Neural progenitor cell (in vitro differentiated cells): ENCODE results near the gene VSTM5. TPM values are rescaled to one million over a fixed set of nuclear protein-coding genes. Genes with fewer than 3 reads are reported as not detected.
"Not testable (repeated sequence)": the region's sequence is repeated elsewhere in the genome, so short reads cannot be mapped to it uniquely, and the experiment has no call there.

Experiments used
- DNase-seq: peaks from one replicate; pipeline ENCODE4 v3.0.0-alpha.2; 2016; ENCODE audit warnings: low spot score
- H2AFZ ChIP-seq: fragments of 200-600 bp; sonication (generic); replicated peaks from 2 replicates; pipeline ENCODE4 v1.6.1; 2016; ENCODE audit warnings: antibody characterized with exemption
- H3F3A ChIP-seq: fragments of 200-600 bp; sonication (generic); 2 replicates; pipeline ENCODE4 v1.6.1; 2016; ENCODE audit warnings: antibody characterized with exemption, low read depth
- H3K27ac ChIP-seq: fragments of 200-600 bp; sonication (generic); 2 replicates; pipeline ENCODE4 v1.5.1; 2016; ENCODE audit warnings: mild to moderate bottlenecking
- H3K27me3 ChIP-seq: fragments of 200-600 bp; sonication (generic); 2 replicates; pipeline ENCODE4 v1.6.1; 2016; ENCODE audit warnings: mild to moderate bottlenecking, moderate library complexity
- H3K36me3 ChIP-seq: fragments of 200-600 bp; sonication (generic); 2 replicates; pipeline ENCODE4 v1.5.1; 2016
- H3K4me1 ChIP-seq: fragments of 200-600 bp; sonication (generic); 2 replicates; pipeline ENCODE4 v1.6.1; 2016; ENCODE audit warnings: mixed run types
- H3K4me2 ChIP-seq: fragments of 200-600 bp; sonication (generic); 2 replicates; pipeline ENCODE4 v1.6.1; 2016
- H3K4me3 ChIP-seq: fragments of 200-600 bp; sonication (generic); 2 replicates; pipeline ENCODE4 v1.5.1; 2016
- H3K79me2 ChIP-seq: fragments of 200-600 bp; sonication (generic); 2 replicates; pipeline ENCODE4 v1.6.1; 2016; ENCODE audit warnings: low read depth
- H3K9ac ChIP-seq: fragments of 200-600 bp; sonication (generic); 2 replicates; pipeline ENCODE4 v1.6.1; 2016
- H3K9me3 ChIP-seq: fragments of 200-600 bp; sonication (generic); 2 replicates; pipeline ENCODE4 v1.5.1; 2016; ENCODE audit warnings: low read depth
- H4K20me1 ChIP-seq: fragments of 200-600 bp; sonication (generic); 2 replicates; pipeline ENCODE4 v1.6.1; 2016; ENCODE audit warnings: low read depth
- H3K27ac Mint-ChIP-seq: 3 replicates; pipeline ENCODE4 v1.8.0; 2021; ENCODE audit warnings: mixed read lengths
- H3K27me3 Mint-ChIP-seq: 2 replicates; pipeline ENCODE4 v1.8.0; 2022; ENCODE audit warnings: low read depth, mild to moderate bottlenecking, inconsistent platforms, moderate library complexity, mixed read lengths; ENCODE audit not compliant: insufficient read depth
- H3K36me3 Mint-ChIP-seq: 3 replicates; pipeline ENCODE4 v1.8.0; 2021; ENCODE audit warnings: mixed read lengths
- H3K4me1 Mint-ChIP-seq: 3 replicates; pipeline ENCODE4 v1.8.0; 2021; ENCODE audit warnings: mixed read lengths
- H3K4me3 Mint-ChIP-seq: 3 replicates; pipeline ENCODE4 v1.8.0; 2021; ENCODE audit warnings: mild to moderate bottlenecking, moderate library complexity, mixed read lengths
- H3K9me3 Mint-ChIP-seq: 3 replicates; pipeline ENCODE4 v1.8.0; 2020; ENCODE audit warnings: mixed read lengths
- CTCF ChIP-seq: fragments of 200-600 bp; sonication (generic); IDR thresholded peaks from 2 replicates; pipeline ENCODE4 v1.5.1; 2017; ENCODE audit warnings: antibody characterized with exemption, mild to moderate bottlenecking
- EZH2 ChIP-seq: fragments of 200-600 bp; sonication (generic); IDR thresholded peaks from 2 replicates; pipeline ENCODE4 v1.6.1; 2017; ENCODE audit warnings: antibody characterized with exemption, mild to moderate bottlenecking, moderate library complexity
- EZH2phosphoT487 ChIP-seq: fragments of 200-600 bp; sonication (generic); IDR thresholded peaks from 2 replicates; pipeline ENCODE4 v1.6.1; 2017; ENCODE audit warnings: antibody characterized with exemption
- total RNA-seq: library from RNA; depleted of rRNA; stranded (reverse); fragments of >200 nt; gene quantifications from 2 replicates; pipeline ENCODE4 v1.2.3, GENCODE V29; 2015; ENCODE audit warnings: low replicate concordance

The VSTM5 gene
- total RNA-seq, 1 donor from 2014 or later: 0.37 TPM

- Mint-ChIP-seq H3K4me3 (no peak overlapping the region), H3K27me3 (peaks cover 2% of the 10 kb centered on the region), H3K27ac (no peak overlapping the region), H3K9me3 (peaks cover 4% of the 10 kb centered on the region), H3K4me1 (no peaks in the 10 kb centered on the region), H3K36me3 (peaks cover 13% of the 10 kb centered on the region)
- no peak overlapping the region for H3K9ac ChIP-seq
- H3K4me1 ChIP-seq: no peaks in the 10 kb centered on the region
- TF ChIP-seq EZH2: no peak
- peak; percentile 58 for TF ChIP-seq CTCF
- TF ChIP-seq EZH2phosphoT487: no peak
- H3F3A ChIP-seq: no peaks in the 10 kb centered on the region
- H2AFZ ChIP-seq: no peak overlapping the region
- DNase-seq: peak; percentile 45
- no peak overlapping the region for H3K27ac ChIP-seq
- H3K4me2 ChIP-seq: no peak overlapping the region
- no peaks in the 10 kb centered on the region for H3K27me3 ChIP-seq
- H3K79me2 ChIP-seq: no peaks in the 10 kb centered on the region
- no peak overlapping the region for H3K4me3 ChIP-seq
- H3K36me3 ChIP-seq: no peaks in the 10 kb centered on the region
- no peaks in the 10 kb centered on the region for H3K9me3 ChIP-seq
- no peaks in the 10 kb centered on the region for H4K20me1 ChIP-seq
Observed at GRCh38 chr11:93775289-93775688, 75.1 kb downstream of the VSTM5 start.

- not testable (repeated sequence) for H3F3A ChIP-seq, H3K9me3 ChIP-seq, H3K4me3 ChIP-seq, H3K9ac ChIP-seq, H4K20me1 ChIP-seq, H3K4me3 Mint-ChIP-seq, H3K27me3 ChIP-seq, H3K9me3 Mint-ChIP-seq, DNase-seq, H3K4me2 ChIP-seq, H3K27me3 Mint-ChIP-seq, H3K4me1 ChIP-seq, H3K36me3 Mint-ChIP-seq, H2AFZ ChIP-seq, H3K79me2 ChIP-seq, H3K27ac ChIP-seq, H3K4me1 Mint-ChIP-seq, H3K36me3 ChIP-seq, H3K27ac Mint-ChIP-seq
Observed at GRCh38 chr11:93774560-93774959, 75.9 kb downstream of the VSTM5 start.

- Histone ChIP-seq H3K79me2 (no peaks in the 10 kb centered on the region), H3K27me3 (no peaks in the 10 kb centered on the region), H3K9ac (no peak overlapping the region), H3K4me2 (no peak overlapping the region), H3K9me3 (no peaks in the 10 kb centered on the region), H3K36me3 (no peaks in the 10 kb centered on the region), H3K4me3 (no peak overlapping the region), H3F3A (no peaks in the 10 kb centered on the region), H3K4me1 (no peaks in the 10 kb centered on the region), H3K27ac (no peak overlapping the region), H2AFZ (no peak overlapping the region), H4K20me1 (no peaks in the 10 kb centered on the region)
- Mint-ChIP-seq H3K4me3 (no peak overlapping the region), H3K4me1 (no peaks in the 10 kb centered on the region), H3K27me3 (peaks cover 2% of the 10 kb centered on the region), H3K27ac (no peak overlapping the region), H3K36me3 (peaks cover 7% of the 10 kb centered on the region), H3K9me3 (peaks cover 2% of the 10 kb centered on the region)
- DNase-seq: no peak
- no peak for TF ChIP-seq EZH2phosphoT487
- TF ChIP-seq CTCF: no peak
- TF ChIP-seq EZH2: no peak
Observed at GRCh38 chr11:93773601-93774200, 76.7 kb downstream of the VSTM5 start.

- TF ChIP-seq EZH2phosphoT487: no peak
- no peak for TF ChIP-seq CTCF
- TF ChIP-seq EZH2: no peak
- Histone ChIP-seq H3K4me1 (no peaks in the 10 kb centered on the region), H2AFZ (no peak overlapping the region), H3F3A (no peaks in the 10 kb centered on the region), H3K9me3 (no peaks in the 10 kb centered on the region), H3K9ac (no peak overlapping the region), H4K20me1 (no peaks in the 10 kb centered on the region), H3K27me3 (no peaks in the 10 kb centered on the region), H3K36me3 (no peaks in the 10 kb centered on the region), H3K4me3 (no peak overlapping the region), H3K4me2 (no peak overlapping the region), H3K27ac (no peak overlapping the region), H3K79me2 (no peaks in the 10 kb centered on the region)
- peak; percentile 51 for DNase-seq
- Mint-ChIP-seq H3K27me3 (peaks cover 4% of the 10 kb centered on the region), H3K36me3 (peaks cover 8% of the 10 kb centered on the region), H3K9me3 (peaks cover 2% of the 10 kb centered on the region), H3K4me3 (no peak overlapping the region), H3K4me1 (no peaks in the 10 kb centered on the region), H3K27ac (no peak overlapping the region)
Observed at GRCh38 chr11:93773045-93773477, 77.4 kb downstream of the VSTM5 start.
